K562 (cell line): Measurements from ENCODE around the gene SIGLEC1. TPM values are rescaled to one million over a fixed set of nuclear protein-coding genes. Genes with fewer than 3 reads are reported as not detected.

Experiments
- BRD9 ChIP-seq: fragments of 450-650 bp; IDR thresholded peaks from 2 replicates; pipeline ENCODE4 v1.6.1; 2018; ENCODE audit warnings: low read depth; ENCODE audit not compliant: partially characterized antibody
- FOXM1 ChIP-seq, 2 experiments: fragments of 450-650 bp in 1 of 2; sonication (generic) in 1 of 2; formaldehyde crosslinking in 1 of 2; IDR thresholded peaks; 2 replicates each; pipeline versions ENCODE4 v1.6.1 to v1.9.0; 2017 to 2022; ENCODE audit warnings: low read depth in 2 of 2, mild to moderate bottlenecking in 2 of 2, missing genetic modification reagents in 1 of 2, moderate library complexity in 1 of 2
- HINFP ChIP-seq: fragments of 450-650 bp; conservative IDR thresholded peaks from 2 replicates; pipeline ENCODE4 v1.6.1; 2016; ENCODE audit warnings: missing genetic modification characterization, low read depth, mild to moderate bottlenecking, control low read depth, missing compliant biosample characterization
- IRF9 ChIP-seq: fragments of 450-650 bp; IDR thresholded peaks from 2 replicates; pipeline ENCODE4 v1.6.1; 2016; ENCODE audit warnings: missing biosample characterization, missing genetic modification characterization
- KAT8 ChIP-seq: fragments of 450-650 bp; IDR thresholded peaks from 2 replicates; pipeline ENCODE4 v1.6.1; 2016; ENCODE audit warnings: low read depth, mild to moderate bottlenecking
- KLF16 ChIP-seq: IDR thresholded peaks from 2 replicates; pipeline ENCODE4 v1.6.1; 2016; ENCODE audit warnings: antibody characterized with exemption
- NR4A1 ChIP-seq, 2 experiments: fragments of 250-450 bp in 1 of 2; fragments of 450-650 bp in 1 of 2; sonication (Bioruptor Pico) in 1 of 2; IDR thresholded peaks; 2 replicates each; pipeline versions ENCODE4 v1.4.0 to v1.6.1; 2016 to 2020; ENCODE audit warnings: mild to moderate bottlenecking in 2 of 2, missing compliant biosample characterization in 1 of 2, missing genetic modification characterization in 1 of 2, moderate library complexity in 1 of 2
- THAP12 ChIP-seq: fragments of 250-450 bp; sonication (Bioruptor Pico); IDR thresholded peaks from 2 replicates; pipeline ENCODE4 v1.9.0; 2021; ENCODE audit warnings: mild to moderate bottlenecking, inconsistent platforms
- ZBTB33 ChIP-seq: sonication (generic); formaldehyde crosslinking; IDR thresholded peaks from 2 replicates; pipeline ENCODE4 v1.8.1; 2023; ENCODE audit warnings: mild to moderate bottlenecking, missing genetic modification reagents
- ZFPM2 ChIP-seq: fragments of 250-450 bp; sonication (Bioruptor Pico); IDR thresholded peaks from 2 replicates; pipeline ENCODE4 v1.5.1; 2022; ENCODE audit warnings: mild to moderate bottlenecking
- ZNF263 ChIP-seq: sonication (generic); formaldehyde crosslinking; IDR thresholded peaks from 2 replicates; pipeline ENCODE4 v1.8.0; 2022; ENCODE audit warnings: mild to moderate bottlenecking, missing genetic modification reagents, borderline replicate concordance
- polyA plus RNA-seq, 8 experiments: library from polyadenylated mRNA; depleted of rRNA in 4 of 8; stranded (reverse) in 5 of 8; unstranded in 3 of 8; fragments of >200 nt; fragmentation: Nextera tagmentation in 2 of 8; fragmentation: Illumina TruSeq in 1 of 8; extraction: Ambion mirVana in 2 of 8; extraction: Trizol in 1 of 8; gene quantifications; 2 replicates each; pipeline versions ENCODE4 v1.2.1 to v1.2.3, GENCODE V29; 2011 to 2014; ENCODE audit warnings: inconsistent platforms in 1 of 8, missing spikeins in 1 of 8
- total RNA-seq, 7 experiments: library from RNA; depleted of rRNA in 6 of 7; stranded (reverse); fragments of >200 nt in 6 of 7; fragmentation: Illumina TruSeq in 2 of 7; extraction: Trizol in 2 of 7; gene quantifications; 2 replicates each; pipeline versions ENCODE4 v1.2.1 to v1.2.3, GENCODE V29; 2011 to 2021; ENCODE audit warnings: low replicate concordance in 1 of 7

The SIGLEC1 gene
- total and polyA plus RNA-seq, 9 of the 15 experiments (the other 6 are each of a cell fraction or from before 2014, with no cell fraction given): 0.05 to 0.07 TPM; not detected in 7

GRCh38 chr20:3692706-3693294 lies 19.6 kb downstream of the SIGLEC1 start (continued):
- TF ChIP-seq IRF9 (no peak), ZBTB33 (no peak), ZFPM2 (CRISPR knock-in tag) (no peak), KLF16 (no peak), ZNF263 (CRISPR knock-in tag) (no peak), HINFP (tag) (no peak), THAP12 (CRISPR knock-in tag) (no peak), NR4A1 (CRISPR knock-in tag; IDR thresholded peaks at IDR 0.05) (no peak), NR4A1 (tag; IDR thresholded peaks at IDR 0.05) (no peak), KAT8 (no peak), BRD9 (no peak), FOXM1 (IDR thresholded peaks at IDR 0.05; ENCODE audit: low read depth) (no peak), FOXM1 (CRISPR knock-in tag; IDR thresholded peaks at IDR 0.05; ENCODE audit: low read depth) (no peak)
